Right lobe of liver (tissue), 6 donors: ENCODE measurements around the gene SULT1C2. TPM values are rescaled to one million over a fixed set of nuclear protein-coding genes. Genes with fewer than 3 reads are reported as not detected.

Source experiments
- ATAC-seq, 4 donors: fragments of 200-7000 bp; cut with Tn5 transposase; one replicate each; pipeline ENCODE4 v1.9.1; 2020; ENCODE audit warnings: mild to moderate bottlenecking in 4 of 4, moderate library complexity in 4 of 4
- DNase-seq, 3 donors: peaks; one replicate each; pipeline ENCODE4 v3.0.0-alpha.2; 2020
- H3K27ac ChIP-seq, 3 donors: fragments of 200-600 bp; one replicate each; pipeline ENCODE4 v1.8.0; 2022
- H3K27me3 ChIP-seq, 2 donors: fragments of 200-600 bp; one replicate each; pipeline ENCODE4 v1.8.0; 2022
- H3K36me3 ChIP-seq, 4 donors: fragments of 200-600 bp; sonication (generic) in 1 of 4; one replicate each; pipeline versions ENCODE4 v1.5.1 to v1.8.0; 2017 to 2022; ENCODE audit warnings: control low read depth in 1 of 4
- H3K4me1 ChIP-seq, 4 donors: fragments of 200-600 bp; sonication (generic) in 1 of 4; one replicate each; pipeline versions ENCODE4 v1.5.1 to v1.8.0; 2017 to 2022; ENCODE audit warnings: control low read depth in 1 of 4
- H3K4me3 ChIP-seq, 3 donors: fragments of 200-600 bp; one replicate each; pipeline ENCODE4 v1.8.0; 2022
- H3K9me3 ChIP-seq, 4 donors: fragments of 200-600 bp; sonication (generic) in 1 of 4; one replicate each; pipeline versions ENCODE4 v1.5.1 to v1.8.0; 2017 to 2022; ENCODE audit warnings: control low read depth in 1 of 4
- POLR2A ChIP-seq: fragments of 450-650 bp; IDR thresholded peaks from one replicate; pipeline ENCODE4 v1.6.1; 2017; ENCODE audit warnings: antibody characterized with exemption, mild to moderate bottlenecking
- WGBS: methylation state at CpG from one replicate; pipeline ENCODE4 v1.1.6; 2018; ENCODE audit warnings: low coverage, low lambda C conversion rate; ENCODE audit not compliant: insufficient coverage; ENCODE audit errors: missing lambda C conversion rate; 5-methylcytosine and 5-hydroxymethylcytosine counted together
- intact Hi-C, 2 donors: fragments of 100-400 bp; cut with DNase I; formaldehyde crosslinking; loops; one replicate each; pipeline versions ENCODE4 v1.11.2 to v1.14.1; 2022
- total RNA-seq, 6 experiments: library from RNA; depleted of rRNA in 2 of 6; stranded (reverse); fragments of >200 nt in 2 of 6; fragmentation: NEBNext Ultra II Directional in 3 of 6; extraction: Animal tissue kit (Norgen Biotek cat#: 25700) in 3 of 6; gene quantifications; one replicate each; pipeline versions ENCODE4 v1.1.0 to v1.2.4, GENCODE V29; 2016 to 2023
- TF ChIP-seq, protein P1 (sequence below), 4 donors: fragments of 200-600 bp in 3 of 4; fragments of 450-650 bp in 1 of 4; IDR thresholded peaks; one replicate each; pipeline versions ENCODE4 v1.5.1 to v1.8.0; 2016 to 2022; ENCODE audit warnings: antibody characterized with exemption in 4 of 4, mild to moderate bottlenecking in 2 of 4
- donor health status: DM: no; HTN: yes; CAD: no.
- donor health status: DM: no; HTN: no; CAD: no.
- donor health status: DM: no; HTN: no; CAD: no.
- donor health status: DM: no; HTN: yes; CAD: no.
- donor health status: DM: no; HTN: yes; CAD: no.

The SULT1C2 gene
- total RNA-seq, 6 experiments from 2014 or later = 0.87 to 31.2 (median 2.0) TPM; not detected in 1

- ATAC-seq = no peak
- no peak for TF ChIP-seq POLR2A
- TF ChIP-seq, protein P1, sequence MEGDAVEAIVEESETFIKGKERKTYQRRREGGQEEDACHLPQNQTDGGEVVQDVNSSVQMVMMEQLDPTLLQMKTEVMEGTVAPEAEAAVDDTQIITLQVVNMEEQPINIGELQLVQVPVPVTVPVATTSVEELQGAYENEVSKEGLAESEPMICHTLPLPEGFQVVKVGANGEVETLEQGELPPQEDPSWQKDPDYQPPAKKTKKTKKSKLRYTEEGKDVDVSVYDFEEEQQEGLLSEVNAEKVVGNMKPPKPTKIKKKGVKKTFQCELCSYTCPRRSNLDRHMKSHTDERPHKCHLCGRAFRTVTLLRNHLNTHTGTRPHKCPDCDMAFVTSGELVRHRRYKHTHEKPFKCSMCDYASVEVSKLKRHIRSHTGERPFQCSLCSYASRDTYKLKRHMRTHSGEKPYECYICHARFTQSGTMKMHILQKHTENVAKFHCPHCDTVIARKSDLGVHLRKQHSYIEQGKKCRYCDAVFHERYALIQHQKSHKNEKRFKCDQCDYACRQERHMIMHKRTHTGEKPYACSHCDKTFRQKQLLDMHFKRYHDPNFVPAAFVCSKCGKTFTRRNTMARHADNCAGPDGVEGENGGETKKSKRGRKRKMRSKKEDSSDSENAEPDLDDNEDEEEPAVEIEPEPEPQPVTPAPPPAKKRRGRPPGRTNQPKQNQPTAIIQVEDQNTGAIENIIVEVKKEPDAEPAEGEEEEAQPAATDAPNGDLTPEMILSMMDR (IDR thresholded peaks at IDR 0.05) = no peak
- intact Hi-C loops = loop anchor here in 1 of 2 donors (5.0 kb wide), 1 partner anchor 236 kb away; no protein-coding TSS in a partner anchor
Measured at GRCh38 chr2:108345951-108346350, 57.3 kb downstream of the SULT1C2 start.

GRCh38 chr2:108346827-108347226 is 58.1 kb downstream of the SULT1C2 start:
- H3K9me3 ChIP-seq = no peaks in the 10 kb centered on the region
- intact Hi-C loops = loop anchor here in 1 of 2 donors (5.0 kb wide), 1 partner anchor 235 kb away; no protein-coding TSS in a partner anchor
- 53% methylated on average over 3 of the region's 3 CpGs for WGBS
- ATAC-seq (no peak), DNase-seq (no peak)
- no peak for TF ChIP-seq POLR2A
- TF ChIP-seq, protein P1 (IDR thresholded peaks at IDR 0.05) = no peak
- H3K36me3 ChIP-seq = no peaks in the 10 kb centered on the region
- no peaks in the 10 kb centered on the region for H3K4me1 ChIP-seq
- H3K27me3 ChIP-seq = no peaks in the 10 kb centered on the region
- no peak overlapping the region for H3K27ac ChIP-seq
- no peak overlapping the region for H3K4me3 ChIP-seq

More at GRCh38 chr2:108345951-108346350, 57.3 kb downstream of the SULT1C2 start:
- H3K9me3 ChIP-seq = no peaks in the 10 kb centered on the region
- H3K4me1 ChIP-seq = no peaks in the 10 kb centered on the region
- H3K36me3 ChIP-seq = no peaks in the 10 kb centered on the region
- H3K4me3 ChIP-seq = no peak overlapping the region
- 36% methylated on average over 3 of the region's 3 CpGs for WGBS
- DNase-seq = no peak
- H3K27me3 ChIP-seq = no peaks in the 10 kb centered on the region
- no peak overlapping the region for H3K27ac ChIP-seq

GRCh38 chr2:108347786-108348185 is 59.1 kb downstream of the SULT1C2 start:
- no peak for ATAC-seq
- Histone ChIP-seq H3K4me1 (no peaks in the 10 kb centered on the region), H3K4me3 (no peak overlapping the region), H3K27ac (no peak overlapping the region), H3K36me3 (no peaks in the 10 kb centered on the region), H3K27me3 (no peaks in the 10 kb centered on the region), H3K9me3 (no peaks in the 10 kb centered on the region)
- no peak for DNase-seq
- intact Hi-C loops = loop anchor here in 1 of 2 donors (5.0 kb wide), 1 partner anchor 235 kb away; no protein-coding TSS in a partner anchor
- 90% methylated on average over 3 of the region's 3 CpGs for WGBS
- TF ChIP-seq, protein P1 (IDR thresholded peaks at IDR 0.05) = no peak
- TF ChIP-seq POLR2A = no peak

DNA sequence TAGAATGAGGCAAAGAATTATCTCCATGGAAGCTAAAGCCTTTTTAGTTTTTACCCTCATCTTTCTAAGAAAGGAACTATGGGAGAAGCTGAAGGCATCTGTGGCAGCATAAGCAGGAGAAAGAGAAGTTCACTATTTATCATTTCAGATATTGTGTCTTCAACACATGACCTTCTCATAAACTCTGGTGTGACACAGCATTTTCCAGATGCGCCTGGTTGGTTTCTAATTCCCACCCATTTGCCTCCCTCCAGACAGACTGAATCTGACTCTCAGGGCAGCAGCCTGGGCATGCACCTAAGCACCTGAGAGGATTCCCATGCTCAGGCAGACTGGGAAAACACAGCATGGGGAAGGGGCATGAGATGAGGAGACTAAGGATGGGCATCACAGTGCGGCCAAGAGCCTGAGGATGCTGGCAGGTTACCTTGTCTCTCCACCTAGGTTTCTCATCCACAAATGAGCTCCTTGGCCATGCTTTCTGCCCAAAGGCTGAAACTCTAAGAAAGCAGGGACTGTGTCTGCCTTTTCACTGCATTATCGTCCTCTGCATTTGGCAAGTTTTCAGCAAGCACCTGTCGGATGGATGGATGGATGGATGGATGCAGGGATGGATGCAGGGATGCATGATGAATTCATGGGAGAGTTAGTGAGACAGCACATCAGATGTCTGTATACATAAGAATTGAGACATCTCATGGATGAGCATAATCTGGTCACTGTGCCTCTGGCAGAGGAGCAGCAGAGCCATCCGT is 60.3 kb downstream of the SULT1C2 start:
- no peaks in the 10 kb centered on the region for H3K9me3 ChIP-seq
- no peak for DNase-seq
- no peak overlapping the region for H3K4me3 ChIP-seq
- ATAC-seq = no peak
- TF ChIP-seq, protein P1 (IDR thresholded peaks at IDR 0.05) = no peak
- TF ChIP-seq POLR2A = no peak
- H3K27ac ChIP-seq = no peak overlapping the region
- WGBS = 34% methylated on average over 4 of the region's 5 CpGs
- intact Hi-C loops = loop anchor here in 1 of 2 donors (5.0 kb wide), 1 partner anchor 233 kb away; no protein-coding TSS in a partner anchor
- H3K4me1 ChIP-seq = no peaks in the 10 kb centered on the region
- H3K36me3 ChIP-seq = no peaks in the 10 kb centered on the region
- no peaks in the 10 kb centered on the region for H3K27me3 ChIP-seq
